Activated T-cell treated with anti-CD3 and anti-CD28 coated beads, Interleukin-2, amount 50 U/mL, for 72 hours (primary cell): Measurements from ENCODE around the gene AMBRA1. TPM values are rescaled to one million over a fixed set of nuclear protein-coding genes. Genes with fewer than 3 reads are reported as not detected.

ENCODE experiments used
- ATAC-seq, 2 donors: fragments of 150-1000 bp; cut with Tn5 transposase; replicated peaks in 1 of 2; 2 replicates each; pipeline ENCODE4 v1.10.0; 2021; ENCODE audit warnings: moderate library complexity in 2 of 2, mild to moderate bottlenecking in 1 of 2
- DNase-seq, 2 donors: peaks; one replicate each; pipeline ENCODE4 v3.0.0; 2021 to 2022; ENCODE audit warnings: mixed read lengths in 1 of 2
- H3K27ac Mint-ChIP-seq: one replicate; pipeline ENCODE4 v1.8.0; 2022; ENCODE audit warnings: mild to moderate bottlenecking, moderate library complexity, mixed read lengths
- H3K27me3 Mint-ChIP-seq: one replicate; pipeline ENCODE4 v1.8.0; 2022; ENCODE audit warnings: low read depth, mixed read lengths
- H3K36me3 Mint-ChIP-seq, 2 donors: one replicate each; pipeline ENCODE4 v1.8.0; 2022; ENCODE audit warnings: mixed read lengths in 2 of 2, mild to moderate bottlenecking in 1 of 2; ENCODE audit not compliant: insufficient read depth in 2 of 2
- H3K4me1 Mint-ChIP-seq: one replicate; pipeline ENCODE4 v1.8.0; 2022; ENCODE audit warnings: low read depth, mixed read lengths
- H3K4me3 Mint-ChIP-seq, 2 donors: one replicate each; pipeline ENCODE4 v1.8.0; 2022; ENCODE audit warnings: mild to moderate bottlenecking in 2 of 2, mixed read lengths in 2 of 2, moderate library complexity in 2 of 2
- H3K9me3 Mint-ChIP-seq, 2 donors: one replicate each; pipeline ENCODE4 v1.8.0; 2022; ENCODE audit warnings: mixed read lengths in 2 of 2
- total RNA-seq, 2 donors: library from RNA; stranded (reverse); gene quantifications; one replicate each; pipeline ENCODE4 v1.2.3, GENCODE V29; 2022

AMBRA1 gene
- total RNA-seq, 2 donors from 2014 or later, result 32.2 to 35.2 TPM

DNA sequence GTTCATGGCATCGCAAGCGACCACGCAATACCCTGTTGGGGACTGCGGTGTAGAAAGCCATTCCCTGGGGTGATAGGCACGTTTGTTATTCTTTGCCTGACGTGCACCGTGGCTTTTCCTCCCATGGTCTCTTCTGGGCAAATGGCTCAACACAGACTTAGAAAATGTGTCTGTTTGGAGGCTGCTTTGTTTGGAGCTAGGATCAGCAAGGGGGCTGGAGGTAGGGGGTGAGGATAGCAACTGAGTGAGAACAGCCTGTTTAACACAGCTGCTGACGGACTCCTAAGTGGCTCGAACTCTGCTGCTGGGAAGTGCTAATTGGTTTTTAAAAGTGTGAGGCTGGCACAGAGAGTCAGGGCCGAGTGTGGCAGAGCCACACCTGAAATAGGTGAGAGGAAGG, 186.2 kb downstream of the AMBRA1 start:
- no peaks in the 10 kb centered on the region for H3K27me3 Mint-ChIP-seq
- no peak overlapping the region for H3K27ac Mint-ChIP-seq
- no peaks in the 10 kb centered on the region for H3K9me3 Mint-ChIP-seq
- no peaks in the 10 kb centered on the region for H3K4me1 Mint-ChIP-seq
- DNase-seq (no peak), ATAC-seq (no peak)
- H3K4me3 Mint-ChIP-seq, result no peak overlapping the region
- H3K36me3 Mint-ChIP-seq, result peaks cover 1% of the 10 kb centered on the region in 2 donors

DNA sequence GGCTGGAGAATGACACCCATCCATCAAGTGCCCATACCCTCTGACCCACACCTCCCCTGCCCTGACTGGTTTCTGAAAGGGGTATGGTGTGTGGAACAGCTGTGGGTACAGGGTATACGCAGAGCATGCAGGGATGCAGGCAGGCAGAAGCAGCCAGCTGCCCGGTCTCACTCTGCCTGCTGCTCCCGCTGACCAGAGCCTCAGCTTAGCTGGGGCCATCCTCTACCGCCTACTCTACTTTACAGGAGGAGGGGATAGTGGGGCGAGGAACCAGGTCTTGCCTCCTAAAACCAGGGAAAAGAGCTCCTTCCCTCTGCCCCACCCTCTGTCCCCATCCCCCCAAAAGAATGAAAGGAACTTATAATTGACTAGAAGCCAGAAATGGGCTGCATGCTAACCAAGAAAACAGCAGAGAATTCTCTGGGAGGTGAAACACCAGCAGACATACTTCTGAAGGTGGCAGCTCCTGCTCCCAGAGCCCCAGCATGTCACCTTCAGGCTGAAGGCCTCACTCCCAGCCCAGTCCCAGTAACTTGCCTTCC, 189.3 kb downstream of the AMBRA1 start:
- no peak for DNase-seq
- H3K27ac Mint-ChIP-seq, result no peak overlapping the region
- H3K27me3 Mint-ChIP-seq, result no peaks in the 10 kb centered on the region
- H3K9me3 Mint-ChIP-seq, result no peaks in the 10 kb centered on the region
- no peak overlapping the region for H3K4me3 Mint-ChIP-seq
- H3K36me3 Mint-ChIP-seq, result peaks cover 0 to 1% of the 10 kb centered on the region in 2 donors
- H3K4me1 Mint-ChIP-seq, result no peaks in the 10 kb centered on the region
- no peak for ATAC-seq

DNA sequence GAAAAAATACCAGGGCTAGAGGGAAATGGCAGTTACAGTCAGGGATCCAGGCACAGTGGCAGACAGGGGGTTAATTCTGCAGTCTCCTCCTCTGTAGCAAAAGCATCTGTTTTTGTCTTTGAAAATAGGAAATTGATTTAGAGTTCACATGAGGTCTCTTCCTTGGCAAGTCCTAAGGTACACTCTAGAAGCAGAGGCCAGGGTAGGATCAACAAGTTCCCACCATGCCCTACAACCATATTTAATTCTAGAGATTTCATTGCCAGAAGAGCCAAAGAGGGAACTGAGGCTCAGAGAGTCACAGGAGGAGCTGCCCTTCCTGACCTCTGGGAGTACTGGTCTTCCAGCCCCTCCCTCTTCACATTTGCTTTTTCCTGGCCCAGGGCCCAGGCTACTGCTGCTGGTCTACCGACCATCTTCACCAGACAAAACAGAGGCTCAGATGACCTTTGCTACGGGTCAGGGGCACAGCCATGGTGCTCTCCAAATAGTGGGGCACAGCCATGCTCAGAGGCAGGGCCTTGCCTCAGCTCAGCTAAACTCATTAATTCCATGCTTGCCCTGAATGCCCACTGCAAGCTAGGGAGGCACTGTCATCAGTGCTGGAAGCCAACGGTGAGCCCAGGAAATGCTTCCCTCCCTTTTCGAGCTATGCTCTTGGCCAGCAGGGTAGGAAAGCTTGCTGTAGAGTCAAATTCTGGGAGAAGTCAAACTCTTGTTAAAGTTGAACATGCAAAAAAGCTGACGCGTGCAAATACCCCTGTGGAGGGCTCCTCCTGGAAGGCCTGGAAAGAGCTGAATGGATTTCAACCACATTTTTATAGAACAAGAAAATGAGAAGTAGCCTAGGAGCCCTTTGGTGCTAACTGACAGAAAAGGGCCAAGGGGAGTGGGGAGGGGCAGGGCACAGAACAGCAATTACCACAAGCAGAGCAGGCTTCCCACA, 190.6 kb downstream of the AMBRA1 start:
- Mint-ChIP-seq H3K36me3 (peaks cover 0 to 1% of the 10 kb centered on the region in 2 donors), H3K27me3 (no peaks in the 10 kb centered on the region), H3K4me1 (no peaks in the 10 kb centered on the region), H3K4me3 (no peak overlapping the region), H3K9me3 (no peaks in the 10 kb centered on the region), H3K27ac (peak overlapping the region; percentile 57)
- no peak for ATAC-seq
- no peak for DNase-seq

DNA sequence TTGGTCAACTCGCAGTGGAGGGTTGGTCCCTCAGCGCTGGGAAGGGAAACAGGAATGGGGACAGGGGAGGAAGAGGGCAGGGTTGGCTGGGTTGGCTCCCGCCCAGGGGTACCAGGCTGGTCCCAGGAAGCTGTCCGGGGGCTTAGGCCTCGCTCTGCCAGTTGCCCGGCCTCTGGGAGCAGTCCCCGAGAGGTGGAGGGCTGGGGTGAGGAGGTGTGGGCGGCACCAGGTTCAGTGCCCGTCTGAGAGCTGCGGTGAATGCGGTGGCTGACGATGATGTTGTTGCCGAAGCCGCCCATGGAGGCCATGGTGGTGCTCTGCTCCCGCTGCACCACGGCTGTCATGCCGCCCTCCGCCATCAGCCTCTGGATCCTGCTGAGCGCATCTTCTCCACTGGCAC, 196.3 kb downstream of the AMBRA1 start:
- Mint-ChIP-seq H3K27ac (no peak overlapping the region), H3K36me3 (peaks cover 0 to 1% of the 10 kb centered on the region in 2 donors), H3K4me1 (peaks cover 9% of the 10 kb centered on the region), H3K4me3 (no peak overlapping the region), H3K9me3 (no peaks in the 10 kb centered on the region), H3K27me3 (peaks cover 18% of the 10 kb centered on the region)
- DNase-seq (no peak), ATAC-seq (no peak)

DNA sequence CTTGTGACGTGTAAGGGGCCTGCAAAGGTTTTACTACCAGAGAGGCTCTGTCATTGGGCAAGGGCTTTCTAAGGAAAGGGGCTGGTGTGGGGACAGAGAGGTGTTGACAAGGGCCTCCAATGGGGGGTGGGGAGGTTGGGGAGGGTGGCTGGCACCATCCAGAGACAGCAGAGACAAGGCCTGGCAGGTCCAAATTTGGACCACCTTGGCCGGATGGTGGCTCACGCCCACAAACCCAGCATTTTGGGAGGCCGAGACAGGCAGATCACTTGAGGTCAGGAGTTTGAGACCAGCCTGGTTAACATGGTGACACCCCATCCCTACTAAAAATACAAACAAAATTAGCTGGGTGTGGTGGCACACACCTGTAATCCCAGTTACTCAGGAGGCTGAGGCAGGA, 200.1 kb downstream of the AMBRA1 start:
- no peak for ATAC-seq

DNA sequence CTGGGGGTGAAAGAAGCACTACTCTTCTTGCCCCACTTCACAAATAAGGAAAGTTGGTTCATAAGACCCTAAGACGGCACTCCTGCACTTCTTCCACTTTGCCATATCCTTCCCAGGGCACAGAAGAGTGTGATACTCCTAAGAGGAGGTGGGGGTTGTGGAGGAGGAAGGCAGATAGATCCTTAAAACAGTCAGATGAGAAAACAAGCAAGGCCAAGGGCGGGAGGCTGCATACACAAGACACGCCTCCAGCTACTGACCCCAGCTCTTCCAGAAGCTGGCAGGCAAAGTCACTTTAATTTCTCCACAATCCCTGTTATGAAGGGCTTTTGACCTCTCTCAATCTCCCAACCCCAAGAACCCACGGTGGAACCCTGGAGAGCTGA, 200.6 kb downstream of the AMBRA1 start:
- ATAC-seq (no peak), DNase-seq (no peak)
- Mint-ChIP-seq H3K36me3 (peaks cover 0 to 1% of the 10 kb centered on the region in 2 donors), H3K9me3 (no peaks in the 10 kb centered on the region), H3K4me1 (peaks cover 28% of the 10 kb centered on the region), H3K27me3 (peaks cover 45% of the 10 kb centered on the region), H3K4me3 (peak overlapping the region; percentile 85 to 92), H3K27ac (no peak overlapping the region)

More for the DNA sequence above, 200.1 kb downstream of the AMBRA1 start:
- H3K4me3 Mint-ChIP-seq, result peak overlapping the region; percentile 85 to 92
- H3K36me3 Mint-ChIP-seq, result peaks cover 0 to 1% of the 10 kb centered on the region in 2 donors
- DNase-seq, result no peak
- no peak overlapping the region for H3K27ac Mint-ChIP-seq
- no peaks in the 10 kb centered on the region for H3K9me3 Mint-ChIP-seq
- peaks cover 24% of the 10 kb centered on the region for H3K4me1 Mint-ChIP-seq
- H3K27me3 Mint-ChIP-seq, result peaks cover 40% of the 10 kb centered on the region

DNA sequence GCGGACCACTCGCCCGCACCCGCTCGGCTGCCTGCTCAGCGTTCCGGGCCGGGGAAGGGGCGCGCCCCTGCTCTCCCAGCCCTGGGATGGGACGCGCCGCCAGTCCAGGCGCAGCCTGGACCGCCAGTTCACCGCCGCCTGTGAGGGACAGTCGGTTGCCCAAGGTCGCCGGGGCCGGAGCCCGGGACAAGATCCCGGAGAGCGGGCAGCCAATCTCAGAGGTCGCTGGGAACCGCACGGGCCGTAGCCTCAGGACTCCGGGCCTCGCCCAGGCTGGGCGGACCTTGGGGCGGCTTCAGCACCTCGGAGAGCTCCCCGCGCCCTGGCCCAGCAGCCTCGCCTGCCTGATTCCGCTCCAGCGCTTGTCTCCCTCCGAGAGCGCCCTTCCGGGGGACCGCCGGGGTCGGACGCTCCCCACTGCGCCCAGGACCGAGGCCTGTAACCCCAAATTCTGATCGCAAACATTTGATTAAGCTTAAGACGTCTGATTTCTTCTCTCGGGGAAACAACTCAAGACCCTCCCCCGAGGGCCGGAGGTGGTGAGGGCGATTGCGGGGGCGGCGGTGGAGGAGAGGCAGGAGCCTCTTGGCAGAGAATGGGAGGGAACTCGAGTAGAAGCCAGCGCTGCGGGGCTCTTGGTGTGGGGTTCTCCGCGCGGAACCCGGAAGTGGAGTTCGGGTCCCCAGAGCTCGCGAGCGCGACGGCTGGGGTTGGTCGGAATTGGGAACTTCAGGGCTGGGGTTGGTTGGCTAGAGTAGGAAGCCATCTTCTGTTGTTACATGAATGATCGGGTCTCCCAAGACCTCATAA, 201.2 kb downstream of the AMBRA1 start:
- ATAC-seq (peak; percentile 76 to 81), DNase-seq (peak; percentile 86 to 88)
- Mint-ChIP-seq H3K36me3 (peaks cover 0 to 1% of the 10 kb centered on the region in 2 donors), H3K4me1 (peaks cover 32% of the 10 kb centered on the region), H3K27ac (no peak overlapping the region), H3K27me3 (peaks cover 51% of the 10 kb centered on the region), H3K9me3 (no peaks in the 10 kb centered on the region), H3K4me3 (peak overlapping the region; percentile 85 to 92)

DNA sequence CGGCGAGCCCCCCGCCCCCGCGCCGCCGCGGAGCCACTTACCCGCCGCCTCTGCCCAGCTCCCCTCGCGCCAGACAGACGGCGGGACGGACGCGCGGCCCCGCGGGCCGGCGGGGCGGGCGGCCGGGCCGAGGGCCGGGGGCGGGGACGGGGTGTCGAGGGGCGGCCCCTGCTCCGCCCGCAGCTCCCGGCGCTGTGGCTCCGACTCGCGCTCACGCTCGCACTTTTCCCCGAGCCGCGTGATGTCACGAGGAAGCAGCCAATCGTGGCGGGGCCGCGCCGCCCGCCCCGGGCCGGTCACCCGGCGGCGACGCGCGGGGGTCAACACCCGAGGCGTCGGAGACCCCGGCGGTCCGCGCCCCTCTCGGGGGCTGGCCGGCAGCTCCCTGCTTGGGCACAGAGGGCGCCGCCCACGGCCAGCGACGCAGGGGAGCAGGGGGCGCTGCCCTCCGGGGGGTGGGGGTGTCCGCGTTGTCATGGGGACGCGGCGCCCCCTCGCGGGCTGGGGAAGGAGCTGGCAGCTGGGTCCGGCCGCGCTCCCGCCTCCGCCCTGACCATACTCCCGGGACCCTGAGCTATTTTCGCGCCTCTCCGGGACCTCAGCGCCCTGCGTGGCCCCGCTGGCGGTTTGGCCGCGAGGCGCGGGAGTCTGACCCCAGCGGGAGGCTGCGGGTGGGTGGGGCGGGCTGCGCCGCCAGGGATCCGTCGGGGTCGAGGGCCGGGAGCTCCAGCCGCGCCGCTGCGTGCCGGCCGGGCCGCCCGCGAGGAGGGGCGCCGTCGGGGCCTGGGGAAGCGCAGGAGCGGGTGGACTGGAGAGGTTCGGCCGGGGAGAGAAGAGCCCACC, 202.0 kb downstream of the AMBRA1 start, which contains the start of gene CHRM4:
Gene CHRM4, minus strand, starts transcription at position 199 of the 843 bp plus-strand sequence. CDS start 5,219 bp downstream, outside the sequence.
- peaks cover 34% of the 10 kb centered on the region for H3K4me1 Mint-ChIP-seq
- no peaks in the 10 kb centered on the region for H3K9me3 Mint-ChIP-seq
- no peak within 1 kb of the TSS for H3K27ac Mint-ChIP-seq
- H3K27me3 Mint-ChIP-seq, result peaks cover 59% of the 10 kb centered on the region
- H3K4me3 Mint-ChIP-seq, result peak within 1 kb of the TSS; percentile 85 to 92
- ATAC-seq (peak; percentile 21 to 26), DNase-seq (peak; percentile 50 to 51)
- H3K36me3 Mint-ChIP-seq, result peaks cover 0 to 1% of the 10 kb centered on the region in 2 donors

DNA sequence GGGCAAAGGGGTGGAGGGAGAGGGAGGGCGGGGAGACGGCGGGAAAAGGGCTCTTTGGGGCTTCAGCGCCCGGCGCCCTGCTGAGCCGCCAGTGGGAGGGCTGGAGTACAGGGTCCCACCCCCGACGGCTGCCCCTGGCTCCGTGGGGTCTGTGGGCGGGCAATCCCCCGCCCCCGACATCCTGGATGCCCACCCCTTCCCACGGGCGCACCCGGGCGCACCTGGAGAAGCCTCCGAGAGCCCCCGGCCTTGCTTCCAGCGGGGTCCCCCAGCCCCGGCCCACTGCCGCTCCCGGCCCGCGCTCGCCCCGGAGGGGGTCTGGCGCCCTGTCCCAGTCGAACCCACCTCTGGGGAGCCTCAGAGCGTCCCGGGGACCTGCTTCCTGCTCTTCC, 202.6 kb downstream of the AMBRA1 start:
- DNase-seq (no peak), ATAC-seq (no peak)
- peaks cover 66% of the 10 kb centered on the region for H3K27me3 Mint-ChIP-seq
- no peak overlapping the region for H3K27ac Mint-ChIP-seq
- no peaks in the 10 kb centered on the region for H3K9me3 Mint-ChIP-seq
- H3K4me3 Mint-ChIP-seq, result no peak overlapping the region
- peaks cover 40% of the 10 kb centered on the region for H3K4me1 Mint-ChIP-seq
- no peaks in the 10 kb centered on the region for H3K36me3 Mint-ChIP-seq

DNA sequence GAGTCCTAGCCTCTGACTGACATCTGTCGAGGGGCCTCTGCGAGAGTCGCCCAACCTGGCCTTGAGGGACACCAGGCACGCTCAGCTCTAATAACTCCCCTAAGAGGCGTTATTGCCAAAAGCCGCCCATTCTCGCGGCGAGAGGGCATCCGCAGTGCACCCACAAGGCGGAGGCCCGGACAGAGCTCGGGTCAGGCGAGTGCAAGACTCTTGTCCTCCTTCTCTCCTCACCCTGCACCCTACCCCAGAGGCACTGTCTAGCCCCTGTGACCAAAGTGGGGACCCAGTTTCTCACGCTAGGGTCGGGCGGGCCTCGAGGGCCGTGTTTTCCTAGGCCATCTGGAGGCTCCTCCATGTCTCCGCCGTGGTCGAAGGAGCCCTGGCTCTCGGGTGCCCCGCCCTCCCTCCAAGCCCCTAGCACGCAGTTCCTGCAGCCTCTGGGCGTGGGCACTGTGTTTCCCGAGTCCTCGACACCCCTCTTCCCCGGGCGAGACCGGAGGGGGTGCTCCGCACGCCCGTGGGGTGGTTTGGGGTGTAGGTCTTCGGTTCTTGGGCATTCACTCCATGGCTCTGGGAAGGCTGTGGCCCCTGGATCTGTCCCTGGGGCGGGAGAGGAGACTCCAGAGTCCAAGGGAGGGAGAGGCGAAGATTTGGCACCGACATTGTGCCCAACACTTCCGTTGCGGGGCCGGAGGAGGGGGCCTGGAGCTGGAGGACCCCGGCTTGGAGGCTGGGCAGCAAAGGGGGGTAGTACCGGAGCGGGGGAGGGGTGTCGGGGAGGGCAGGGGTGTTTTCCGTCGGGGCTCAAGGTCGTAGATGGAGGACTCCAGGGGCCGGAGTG, 203.3 kb downstream of the AMBRA1 start:
- H3K9me3 Mint-ChIP-seq, result no peaks in the 10 kb centered on the region
- peaks cover 41% of the 10 kb centered on the region for H3K4me1 Mint-ChIP-seq
- peak overlapping the region; percentile 82 to 84 for H3K4me3 Mint-ChIP-seq
- no peak overlapping the region for H3K27ac Mint-ChIP-seq
- H3K27me3 Mint-ChIP-seq, result peaks cover 71% of the 10 kb centered on the region
- no peaks in the 10 kb centered on the region for H3K36me3 Mint-ChIP-seq
- DNase-seq, result no peak
- ATAC-seq, result no peak

DNA sequence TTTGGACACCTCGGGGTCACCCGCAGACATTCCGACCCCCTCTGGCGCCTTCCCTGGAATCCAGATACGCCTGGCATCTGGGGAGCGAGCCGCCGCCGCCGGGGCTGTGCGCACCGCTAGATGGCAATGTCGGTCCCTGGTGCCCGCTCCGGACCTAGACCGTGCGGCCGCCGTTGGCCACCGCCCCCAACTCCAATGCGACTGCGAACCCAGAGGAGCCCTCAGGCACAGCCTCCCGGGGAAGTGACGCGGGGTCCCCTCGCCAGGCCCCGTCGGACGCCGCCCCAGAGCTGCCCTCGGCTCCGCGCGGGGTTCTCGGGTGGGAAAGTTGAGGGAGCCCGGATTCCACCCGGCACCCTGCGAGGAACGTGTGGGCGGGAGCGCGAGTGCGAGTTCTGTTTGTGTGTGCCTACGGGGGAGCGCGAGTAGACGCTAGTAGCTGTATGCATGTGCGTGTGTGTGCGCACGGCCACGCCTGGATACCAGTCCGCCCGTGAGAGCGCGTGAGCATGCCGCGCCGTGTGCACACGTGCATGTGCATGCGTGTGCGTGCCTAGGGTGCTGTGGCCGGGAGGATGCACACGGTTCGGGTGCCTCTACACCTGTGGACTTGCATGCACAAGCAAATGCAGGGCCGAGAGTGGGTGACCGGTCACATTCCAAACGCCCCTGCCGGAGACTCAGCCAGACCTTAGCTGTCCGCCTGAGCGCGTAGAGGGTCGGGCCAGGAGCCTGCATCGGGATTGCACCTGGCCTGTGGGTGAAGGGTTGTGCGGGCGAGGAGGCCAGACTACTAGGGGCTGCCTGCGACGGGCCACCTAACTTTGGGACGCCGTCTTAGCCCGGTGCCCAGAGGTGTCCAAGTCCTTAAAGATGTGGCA, 204.1 kb downstream of the AMBRA1 start:
- Mint-ChIP-seq H3K4me1 (peaks cover 41% of the 10 kb centered on the region), H3K9me3 (no peaks in the 10 kb centered on the region), H3K27ac (no peak overlapping the region), H3K27me3 (peaks cover 78% of the 10 kb centered on the region), H3K36me3 (no peaks in the 10 kb centered on the region), H3K4me3 (peak overlapping the region; percentile 82 to 84)
- DNase-seq, result peak; percentile 73 to 75
- ATAC-seq, result peak; percentile 49 to 61
